Activated CD4-positive, alpha-beta T cell treated with anti-CD3 and anti-CD28 coated beads, Interleukin-10, Interleukin-2, amounts not matched to agents 100 ng/mL and 50 ng/mL, durations not matched to agents 16 hours and 8 hours (primary cell): ENCODE results near the gene EIF4EBP2.

ENCODE experiments used
- DNase-seq: peaks from one replicate; pipeline ENCODE4 v3.0.0-alpha.2; 2020

EIF4EBP2 gene

GRCh38 chr10:70379581-70380176, 24.3 kb upstream of the EIF4EBP2 start:
- DNase-seq, result peak; percentile 34

- no peak for DNase-seq
Measured at GRCh38 chr10:70380350-70381135, 23.4 kb upstream of the EIF4EBP2 start.

GRCh38 chr10:70381471-70382421, 22.2 kb upstream of the EIF4EBP2 start:
- DNase-seq, result peak; percentile 61

- DNase-seq, result no peak
Measured at GRCh38 chr10:70391654-70392053, 12.3 kb upstream of the EIF4EBP2 start.

GRCh38 chr10:70396140-70396539, 7.8 kb upstream of the EIF4EBP2 start:
- no peak for DNase-seq

- no peak for DNase-seq
Measured at GRCh38 chr10:70399177-70399576, 4.8 kb upstream of the EIF4EBP2 start.

- no peak for DNase-seq
Measured at GRCh38 chr10:70403483-70404035, 386 bp upstream of the EIF4EBP2 start.

GRCh38 chr10:70404787-70405036, 767 bp downstream of the EIF4EBP2 start:
- DNase-seq, result no peak

- DNase-seq, result peak; percentile 69
Measured at GRCh38 chr10:70405037-70405824, 1.3 kb downstream of the EIF4EBP2 start.

- DNase-seq, result no peak
Measured at GRCh38 chr10:70409772-70410171, 5.8 kb downstream of the EIF4EBP2 start.

- DNase-seq, result no peak
Measured at GRCh38 chr10:70410608-70411007, 6.7 kb downstream of the EIF4EBP2 start.

- DNase-seq, result no peak
Measured at GRCh38 chr10:70412356-70412755, 8.4 kb downstream of the EIF4EBP2 start.

GRCh38 chr10:70417568-70417967, 13.6 kb downstream of the EIF4EBP2 start:
- peak; percentile 45 for DNase-seq

GRCh38 chr10:70418229-70418628, 14.3 kb downstream of the EIF4EBP2 start:
- DNase-seq, result peak; percentile 19

GRCh38 chr10:70418713-70419112, 14.8 kb downstream of the EIF4EBP2 start:
- DNase-seq, result no peak

- DNase-seq, result no peak
Measured at GRCh38 chr10:70424320-70424719, 20.4 kb downstream of the EIF4EBP2 start.

GRCh38 chr10:70425096-70425495, 21.2 kb downstream of the EIF4EBP2 start:
- DNase-seq, result no peak

GRCh38 chr10:70426823-70427222, 22.9 kb downstream of the EIF4EBP2 start:
- no peak for DNase-seq

GRCh38 chr10:70430493-70431445, 26.8 kb downstream of the EIF4EBP2 start:
- no peak for DNase-seq

- DNase-seq, result no peak
Measured at GRCh38 chr10:70432101-70432500, 28.2 kb downstream of the EIF4EBP2 start.

GRCh38 chr10:70432561-70433263, 28.8 kb downstream of the EIF4EBP2 start:
- no peak for DNase-seq
